Measurements from ENCODE around the gene ADAMTS17. TPM values are rescaled to one million over a fixed set of nuclear protein-coding genes. Genes with fewer than 3 reads are reported as not detected.

Gene ADAMTS17
- total RNA-seq, 1 donor from 2014 or later: 2.3 TPM

DNA sequence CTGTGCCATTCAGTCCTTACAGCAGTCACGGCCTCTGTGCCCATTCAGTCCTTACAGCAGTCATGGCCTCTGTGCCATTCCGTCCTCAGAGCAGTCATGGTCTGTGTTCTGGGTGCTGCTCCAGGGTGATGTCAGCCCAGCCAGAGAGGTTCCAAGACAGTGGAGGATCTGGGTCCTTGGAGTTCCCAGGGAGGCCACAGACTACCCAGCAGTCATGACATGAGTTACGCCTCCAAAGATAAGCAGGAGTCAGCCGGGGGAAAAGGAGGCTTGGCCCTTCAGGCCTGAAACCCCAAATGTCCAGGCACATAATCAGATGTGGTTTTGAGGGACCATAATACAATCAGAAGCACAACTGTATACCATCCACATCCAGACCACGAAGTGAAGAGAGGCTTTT lies 115.7 kb downstream of the ADAMTS17 start:
- Histone ChIP-seq H3K4me3 (ENCODE audit: low read depth, low read length) (no peak overlapping the region), H3K36me3 (ENCODE audit: control insufficient read depth, insufficient read depth, low read length) (no peaks in the 10 kb centered on the region), H3K27me3 (ENCODE audit: control insufficient read depth, insufficient read depth, low read length) (no peaks in the 10 kb centered on the region)
- DNase-seq (ENCODE audit: low read depth): no peak
- TF ChIP-seq, protein P1, sequence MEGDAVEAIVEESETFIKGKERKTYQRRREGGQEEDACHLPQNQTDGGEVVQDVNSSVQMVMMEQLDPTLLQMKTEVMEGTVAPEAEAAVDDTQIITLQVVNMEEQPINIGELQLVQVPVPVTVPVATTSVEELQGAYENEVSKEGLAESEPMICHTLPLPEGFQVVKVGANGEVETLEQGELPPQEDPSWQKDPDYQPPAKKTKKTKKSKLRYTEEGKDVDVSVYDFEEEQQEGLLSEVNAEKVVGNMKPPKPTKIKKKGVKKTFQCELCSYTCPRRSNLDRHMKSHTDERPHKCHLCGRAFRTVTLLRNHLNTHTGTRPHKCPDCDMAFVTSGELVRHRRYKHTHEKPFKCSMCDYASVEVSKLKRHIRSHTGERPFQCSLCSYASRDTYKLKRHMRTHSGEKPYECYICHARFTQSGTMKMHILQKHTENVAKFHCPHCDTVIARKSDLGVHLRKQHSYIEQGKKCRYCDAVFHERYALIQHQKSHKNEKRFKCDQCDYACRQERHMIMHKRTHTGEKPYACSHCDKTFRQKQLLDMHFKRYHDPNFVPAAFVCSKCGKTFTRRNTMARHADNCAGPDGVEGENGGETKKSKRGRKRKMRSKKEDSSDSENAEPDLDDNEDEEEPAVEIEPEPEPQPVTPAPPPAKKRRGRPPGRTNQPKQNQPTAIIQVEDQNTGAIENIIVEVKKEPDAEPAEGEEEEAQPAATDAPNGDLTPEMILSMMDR (IDR thresholded peaks at IDR 0.05; ENCODE audit: insufficient read depth, low read length, poor library complexity, severe bottlenecking): no peak

DNA sequence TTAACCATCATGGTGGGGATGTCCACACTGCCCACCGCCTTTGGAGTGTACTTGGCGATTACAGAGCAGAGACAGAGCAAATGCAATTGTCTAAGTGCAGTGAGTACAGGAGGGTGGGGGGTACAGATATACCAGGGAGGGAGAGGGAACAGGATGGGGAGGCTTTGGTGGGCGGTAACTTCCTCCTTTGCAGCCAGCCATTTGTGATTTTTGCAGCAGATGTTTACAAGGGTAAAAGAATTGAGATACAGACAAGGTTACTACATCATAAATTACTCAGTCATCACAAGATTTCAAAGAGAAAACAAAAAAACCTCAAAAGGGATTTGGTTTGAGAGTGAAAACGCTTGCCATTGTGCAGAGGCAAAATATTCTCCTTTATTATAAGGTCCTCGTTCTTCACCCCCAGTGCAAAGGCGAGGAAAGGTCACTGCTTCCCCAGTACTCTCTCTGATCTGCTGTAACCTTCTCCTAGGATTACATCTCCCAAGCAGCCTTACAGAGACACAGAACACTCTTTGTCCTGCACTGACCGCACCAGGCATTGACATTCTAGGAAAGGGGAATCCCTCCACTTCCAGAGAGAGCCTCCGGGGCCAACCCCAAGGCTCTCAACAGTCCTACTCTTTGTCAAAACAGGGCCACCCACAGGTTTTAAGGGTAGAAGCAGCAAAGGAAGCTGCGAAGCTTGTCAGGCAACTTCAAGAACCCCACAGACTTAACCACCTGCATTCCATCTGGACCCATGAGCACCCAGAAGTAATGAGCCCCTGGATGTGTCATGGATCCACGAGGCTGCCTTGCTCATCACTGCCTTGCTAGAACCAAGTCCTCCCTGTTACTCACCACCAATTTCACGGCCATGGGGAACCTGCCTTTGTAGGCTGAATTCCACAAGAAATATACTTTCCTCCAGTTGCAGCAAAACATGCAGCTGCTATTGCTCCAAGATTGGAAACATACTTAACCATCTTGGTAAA lies 117.3 kb downstream of the ADAMTS17 start:
- no peaks in the 10 kb centered on the region for H3K27me3 ChIP-seq (ENCODE audit: control insufficient read depth, insufficient read depth, low read length)
- no peak for DNase-seq (ENCODE audit: low read depth)
- TF ChIP-seq, protein P1 (IDR thresholded peaks at IDR 0.05; ENCODE audit: insufficient read depth, low read length, poor library complexity, severe bottlenecking): no peak

DNA sequence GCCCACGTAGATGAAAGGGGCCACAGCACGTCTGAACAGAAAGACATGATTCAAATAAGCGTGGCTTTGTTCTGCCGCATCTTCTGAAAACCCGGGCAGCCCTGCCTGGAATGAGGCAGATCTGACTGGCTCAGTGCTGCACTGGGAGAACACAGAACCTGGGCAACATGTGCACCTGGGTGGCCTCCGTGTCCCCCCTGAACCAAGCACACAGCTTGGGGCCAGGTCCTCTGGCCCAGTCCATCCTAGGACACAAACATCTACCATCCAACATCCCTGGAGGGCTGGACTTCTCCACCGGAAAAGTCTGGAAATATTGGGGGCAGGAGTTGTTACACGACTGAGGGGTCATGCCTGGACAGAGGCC lies 119.4 kb downstream of the ADAMTS17 start:
- Histone ChIP-seq H3K36me3 (ENCODE audit: control insufficient read depth, insufficient read depth, low read length) (no peaks in the 10 kb centered on the region), H3K27me3 (ENCODE audit: control insufficient read depth, insufficient read depth, low read length) (no peaks in the 10 kb centered on the region), H3K4me3 (ENCODE audit: low read depth, low read length) (no peak overlapping the region)
- TF ChIP-seq, protein P1 (IDR thresholded peaks at IDR 0.05; ENCODE audit: insufficient read depth, low read length, poor library complexity, severe bottlenecking): no peak
- no peak for DNase-seq (ENCODE audit: low read depth)

More for the DNA sequence above, 117.3 kb downstream of the ADAMTS17 start:
- Histone ChIP-seq H3K4me3 (ENCODE audit: low read depth, low read length) (no peak overlapping the region), H3K36me3 (ENCODE audit: control insufficient read depth, insufficient read depth, low read length) (no peaks in the 10 kb centered on the region)

DNA sequence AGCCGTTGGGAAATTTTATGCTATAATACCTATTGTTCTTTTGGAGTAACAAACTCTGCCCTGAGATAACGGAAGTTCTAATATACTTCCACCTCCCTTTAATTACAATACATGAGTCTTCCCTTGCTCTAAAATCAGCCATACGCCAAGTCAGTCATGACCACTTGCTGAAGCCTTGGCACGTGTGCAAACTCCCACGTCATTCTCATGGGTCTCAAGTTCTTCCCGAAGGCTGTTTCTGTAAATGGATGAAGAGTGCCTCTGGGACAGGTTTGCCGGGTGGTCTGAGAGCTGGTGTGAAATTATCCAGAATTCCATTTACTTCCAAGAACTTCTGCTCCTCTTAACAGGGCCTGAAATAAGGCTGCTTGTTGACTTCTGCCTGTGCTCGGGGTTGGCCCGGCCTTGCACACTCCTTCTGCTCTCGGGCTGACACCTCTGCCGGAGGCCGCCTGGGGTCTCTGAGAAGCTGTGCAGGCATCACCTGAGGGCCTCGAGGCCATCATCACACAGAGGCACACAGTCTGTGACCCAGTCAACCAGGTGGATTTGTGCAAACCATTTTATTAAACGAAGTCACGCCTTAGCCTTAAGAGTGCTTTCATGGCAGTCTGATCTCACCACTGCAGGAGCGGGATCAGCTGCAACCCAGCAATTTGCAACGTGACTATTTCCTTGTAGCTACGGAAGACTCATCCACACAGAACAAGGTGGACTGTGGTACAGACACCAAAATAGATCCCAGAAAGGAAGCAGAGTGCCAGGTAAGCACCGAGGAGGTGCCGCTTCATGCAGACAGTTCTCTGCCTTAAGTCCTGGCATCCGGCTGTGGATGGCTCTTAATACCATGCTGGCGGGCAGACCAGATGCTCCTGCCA lies 120.1 kb downstream of the ADAMTS17 start:
- DNase-seq (ENCODE audit: low read depth): no peak
- TF ChIP-seq, protein P1 (IDR thresholded peaks at IDR 0.05; ENCODE audit: insufficient read depth, low read length, poor library complexity, severe bottlenecking): no peak
- Histone ChIP-seq H3K36me3 (ENCODE audit: control insufficient read depth, insufficient read depth, low read length) (no peaks in the 10 kb centered on the region), H3K4me3 (ENCODE audit: low read depth, low read length) (no peak overlapping the region), H3K27me3 (ENCODE audit: control insufficient read depth, insufficient read depth, low read length) (no peaks in the 10 kb centered on the region)

DNA sequence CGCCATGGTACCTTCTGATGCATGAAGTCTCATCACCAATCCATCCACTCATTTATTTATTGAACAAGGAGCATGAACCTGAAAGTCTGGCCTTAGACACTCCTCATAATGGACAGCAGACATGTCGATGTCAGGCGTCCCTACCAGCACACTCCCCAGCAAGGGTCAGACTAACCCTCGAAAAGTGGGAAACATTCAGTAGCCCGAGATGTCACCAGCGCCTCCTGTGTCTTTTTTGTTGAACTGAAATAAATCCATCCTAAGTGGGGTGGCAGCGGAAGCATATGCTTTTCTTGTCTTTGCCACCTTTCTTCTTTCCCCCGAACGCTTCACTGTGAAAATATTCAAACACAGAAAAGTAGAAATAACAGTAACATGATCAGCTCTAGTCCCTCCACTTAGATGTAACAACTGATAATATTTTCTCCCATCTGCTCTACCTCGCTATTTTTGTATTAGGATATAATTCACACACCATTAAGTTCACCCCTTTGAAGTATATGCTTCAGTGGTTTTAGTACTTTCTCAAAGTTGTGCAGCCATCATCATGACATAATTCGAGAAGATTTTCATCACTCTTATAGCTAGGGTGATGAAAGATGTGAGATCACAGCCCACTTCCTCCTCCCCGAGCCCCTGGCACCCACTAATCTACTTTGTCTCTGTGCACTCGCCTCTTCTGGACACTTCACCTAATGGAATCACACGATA lies 121.6 kb downstream of the ADAMTS17 start:
- DNase-seq (ENCODE audit: low read depth): no peak
- Histone ChIP-seq H3K36me3 (ENCODE audit: control insufficient read depth, insufficient read depth, low read length) (no peaks in the 10 kb centered on the region), H3K27me3 (ENCODE audit: control insufficient read depth, insufficient read depth, low read length) (no peaks in the 10 kb centered on the region), H3K4me3 (ENCODE audit: low read depth, low read length) (no peak overlapping the region)
- TF ChIP-seq, protein P1 (IDR thresholded peaks at IDR 0.05; ENCODE audit: insufficient read depth, low read length, poor library complexity, severe bottlenecking): no peak
